CD14-positive monocyte (primary cell): ENCODE data around the gene MOB3B. TPM values are rescaled to one million over a fixed set of nuclear protein-coding genes. Genes with fewer than 3 reads are reported as not detected.
A peak's percentile ranks its signal among the peaks of the same experiment; 100 is the strongest.

ENCODE experiments used
- DNase-seq, 3 donors: peaks; one replicate each; pipeline ENCODE4 v3.0.0-alpha.2; 2011 to 2022
- H2AFZ ChIP-seq: 2 replicates; pipeline ENCODE4 v1.6.0; 2012; ENCODE audit warnings: mild to moderate bottlenecking, low read depth, low read length, inconsistent platforms; ENCODE audit not compliant: insufficient read depth, poor library complexity, severe bottlenecking
- H3K27ac ChIP-seq, 2 donors: 1 replicate in 1 of 2; 2 replicates in 1 of 2; pipeline ENCODE4 v1.5.1; 2012 to 2013; ENCODE audit warnings: low read length in 2 of 2, control low read depth in 1 of 2, inconsistent platforms in 1 of 2, low read depth in 1 of 2, mild to moderate bottlenecking in 1 of 2
- H3K27me3 ChIP-seq, 2 donors: one replicate each; pipeline versions ENCODE4 v1.6.0 to v1.6.1; 2011 to 2013; ENCODE audit warnings: low read length in 2 of 2; ENCODE audit not compliant: control insufficient read depth in 2 of 2, insufficient read depth in 2 of 2
- H3K36me3 ChIP-seq, 2 donors: replicated peaks in 1 of 2; 1 replicate in 1 of 2; 2 replicates in 1 of 2; pipeline versions ENCODE4 v1.5.1 to v1.6.1; 2012 to 2013; ENCODE audit warnings: low read length in 2 of 2, control low read depth in 1 of 2, inconsistent platforms in 1 of 2, mild to moderate bottlenecking in 1 of 2; ENCODE audit not compliant: insufficient read depth in 2 of 2, control insufficient read depth in 1 of 2
- H3K4me1 ChIP-seq, 2 donors: 1 replicate in 1 of 2; 2 replicates in 1 of 2; pipeline versions ENCODE4 v1.5.1 to v1.6.1; 2012 to 2013; ENCODE audit warnings: low read length in 2 of 2, control low read depth in 1 of 2, inconsistent platforms in 1 of 2, mild to moderate bottlenecking in 1 of 2, moderate library complexity in 1 of 2; ENCODE audit not compliant: insufficient read depth in 2 of 2, control insufficient read depth in 1 of 2
- H3K4me2 ChIP-seq: replicated peaks from 2 replicates; pipeline ENCODE3; 2012; ENCODE audit warnings: low read length, moderate library complexity, mild to moderate bottlenecking; ENCODE audit not compliant: poor library complexity, severe bottlenecking; ENCODE audit errors: extremely low read depth
- H3K4me3 ChIP-seq, 3 experiments: fragments of 200-600 bp in 1 of 3; sonication (generic) in 1 of 3; replicated peaks in 1 of 3; 1 replicate in 2 of 3; 2 replicates in 1 of 3; pipeline ENCODE4 v1.5.1; 2011 to 2013; ENCODE audit warnings: low read length in 3 of 3, mild to moderate bottlenecking in 3 of 3, control low read depth in 2 of 3, low read depth in 2 of 3, inconsistent platforms in 1 of 3, moderate library complexity in 1 of 3
- H3K79me2 ChIP-seq: 2 replicates; pipeline ENCODE4 v1.6.0; 2012; ENCODE audit warnings: mild to moderate bottlenecking, control low read depth, inconsistent platforms, low read length, moderate library complexity; ENCODE audit not compliant: insufficient read depth
- H3K9ac ChIP-seq: 2 replicates; pipeline ENCODE4 v1.6.0; 2017; ENCODE audit warnings: low read length, mild to moderate bottlenecking; ENCODE audit not compliant: insufficient read depth, poor library complexity, severe bottlenecking
- H3K9me3 ChIP-seq, 2 donors: replicated peaks in 1 of 2; 1 replicate in 1 of 2; 2 replicates in 1 of 2; pipeline versions ENCODE4 v1.5.1 to v1.6.1; 2012 to 2013; ENCODE audit warnings: low read length in 2 of 2, control low read depth in 1 of 2; ENCODE audit not compliant: control insufficient read depth in 1 of 2, insufficient read depth in 1 of 2
- H4K20me1 ChIP-seq: 2 replicates; pipeline ENCODE4 v1.6.0; 2012; ENCODE audit warnings: mild to moderate bottlenecking, low read length, control low read depth, moderate library complexity; ENCODE audit not compliant: insufficient read depth
- H3K27ac Mint-ChIP-seq, 7 donors: one replicate each; pipeline ENCODE4 v1.8.0; 2020; ENCODE audit warnings: mild to moderate bottlenecking in 7 of 7, mixed read lengths in 7 of 7, moderate library complexity in 6 of 7, inconsistent platforms in 2 of 7
- H3K27me3 Mint-ChIP-seq, 3 donors: one replicate each; pipeline ENCODE4 v1.8.0; 2021 to 2022; ENCODE audit warnings: low read depth in 3 of 3, mild to moderate bottlenecking in 3 of 3, mixed read lengths in 3 of 3, moderate library complexity in 3 of 3, inconsistent platforms in 1 of 3
- H3K36me3 Mint-ChIP-seq, 2 donors: one replicate each; pipeline ENCODE4 v1.8.0; 2020; ENCODE audit warnings: mixed read lengths in 2 of 2, inconsistent platforms in 1 of 2, mild to moderate bottlenecking in 1 of 2
- H3K4me1 Mint-ChIP-seq: one replicate; pipeline ENCODE4 v1.8.0; 2020; ENCODE audit warnings: mild to moderate bottlenecking, mixed read lengths
- H3K4me3 Mint-ChIP-seq, 2 donors: one replicate each; pipeline ENCODE4 v1.8.0; 2020; ENCODE audit warnings: mild to moderate bottlenecking in 2 of 2, mixed read lengths in 2 of 2, moderate library complexity in 1 of 2
- H3K9me3 Mint-ChIP-seq, 7 donors: one replicate each; pipeline ENCODE4 v1.8.0; 2020 to 2022; ENCODE audit warnings: mixed read lengths in 7 of 7, mild to moderate bottlenecking in 6 of 7, moderate library complexity in 6 of 7, inconsistent platforms in 2 of 7
- CTCF ChIP-seq: fragments of 200-600 bp; IDR thresholded peaks from one replicate; pipeline ENCODE4 v1.8.0; 2022; ENCODE audit warnings: antibody characterized with exemption, mild to moderate bottlenecking
- WGBS: methylation state at CpG from one replicate; pipeline ENCODE4 v1.1.5; 2013; ENCODE audit warnings: missing lambda C conversion rate; ENCODE audit not compliant: insufficient coverage; 5-methylcytosine and 5-hydroxymethylcytosine counted together
- intact Hi-C, 2 donors: fragments of 100-400 bp; cut with micrococcal nuclease; formaldehyde crosslinking; loops; one replicate each; pipeline versions ENCODE4 v1.15.0 to v1.15.1; 2023
- polyA plus RNA-seq, 3 donors: library from polyadenylated mRNA; depleted of rRNA in 1 of 3; unstranded in 2 of 3; stranded (reverse) in 1 of 3; fragments of 300-500 nt in 2 of 3; fragments of >200 nt in 1 of 3; fragmentation: Illumina TruSeq in 2 of 3; gene quantifications; 1 replicate in 2 of 3; 2 replicates in 1 of 3; pipeline ENCODE4 v1.2.3, GENCODE V29; 2012 to 2021

MOB3B gene
- polyA plus RNA-seq, 3 donors, result 1.2 to 2.2 (median 1.4) TPM

DNA sequence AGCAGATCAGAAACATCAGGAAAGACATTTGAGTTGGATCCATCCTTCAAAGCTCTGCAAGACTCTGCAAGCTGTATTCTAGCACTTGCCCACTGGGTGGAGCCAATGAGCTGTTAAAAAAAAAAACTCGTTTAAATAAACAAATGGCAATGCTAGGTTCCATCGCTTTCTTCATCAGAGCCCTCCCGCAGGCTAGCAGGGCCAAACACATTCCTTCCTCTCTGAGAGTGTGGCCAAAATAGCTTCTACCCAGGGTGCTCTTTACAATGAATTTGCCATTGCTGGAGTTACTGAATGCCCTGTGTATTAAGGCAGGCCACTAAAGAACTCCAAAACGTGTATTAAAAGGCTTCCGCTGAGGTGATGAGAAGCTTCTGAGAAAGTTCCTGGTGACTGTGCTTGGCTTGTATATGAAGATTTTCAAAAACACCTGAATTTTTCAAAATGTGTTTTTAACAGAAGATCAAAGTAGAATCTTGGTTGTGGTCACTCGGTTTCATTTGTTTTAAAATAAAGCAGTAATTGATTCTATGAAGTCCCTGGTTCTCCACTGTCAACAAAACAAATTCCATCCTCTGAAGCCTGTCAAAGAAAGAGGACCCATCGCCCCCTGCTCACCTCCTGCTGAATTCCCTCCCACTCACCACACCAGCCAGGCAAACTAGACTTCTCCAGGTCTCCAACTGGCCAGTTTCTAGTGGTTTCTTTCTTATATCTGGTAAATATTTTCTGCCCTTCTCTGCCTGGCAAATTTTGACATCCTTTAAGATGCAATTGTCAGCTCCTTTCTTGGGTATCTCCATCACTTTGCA, 196.2 kb downstream of the MOB3B start:
- H3K9ac ChIP-seq, result no peak overlapping the region
- H4K20me1 ChIP-seq, result no peaks in the 10 kb centered on the region
- H2AFZ ChIP-seq, result no peak overlapping the region
- H3K79me2 ChIP-seq, result no peaks in the 10 kb centered on the region
- no peak overlapping the region for H3K4me2 ChIP-seq
- Mint-ChIP-seq H3K36me3 (peaks cover 4 to 14% of the 10 kb centered on the region in 2 donors), H3K9me3 (no peaks in the 10 kb centered on the region), H3K27ac (peak overlapping the region in 6 of 7 donors; percentile 42 to 88 (median 52)), H3K4me3 (no peak overlapping the region), H3K4me1 (peaks cover 39% of the 10 kb centered on the region), H3K27me3 (peaks cover 0 to 4% (median 3%) of the 10 kb centered on the region in 3 donors)
- peak; percentile 92 for TF ChIP-seq CTCF
- intact Hi-C loops, result loop anchor here (2.0 to 10.0 kb wide), 4 partner anchors 19 to 371 kb away; partner anchors contain the start of gene MOB3B (in 1 of the 2)
- DNase-seq, result peak; percentile 59 to 76 (median 71)
- 36% methylated on average over 5 of the region's 7 CpGs for WGBS
- H3K36me3 ChIP-seq, result no peaks in the 10 kb centered on the region
- peaks cover 35 to 37% of the 10 kb centered on the region in 2 donors for H3K4me1 ChIP-seq
- no peaks in the 10 kb centered on the region for H3K9me3 ChIP-seq
- no peak overlapping the region for H3K4me3 ChIP-seq
- H3K27me3 ChIP-seq, result no peaks in the 10 kb centered on the region
- H3K27ac ChIP-seq, result no peak overlapping the region

GRCh38 chr9:27331393-27331792, 198.2 kb downstream of the MOB3B start:
- intact Hi-C loops, result loop anchor here (2.0 to 10.0 kb wide), 3 partner anchors 36 to 373 kb away; no protein-coding TSS in a partner anchor
- no peak overlapping the region for H3K4me3 Mint-ChIP-seq
- no peak overlapping the region for H2AFZ ChIP-seq
- H3K4me1 Mint-ChIP-seq, result peaks cover 33% of the 10 kb centered on the region
- H4K20me1 ChIP-seq, result no peaks in the 10 kb centered on the region
- no peaks in the 10 kb centered on the region for H3K9me3 Mint-ChIP-seq
- H3K9me3 ChIP-seq, result no peaks in the 10 kb centered on the region
- DNase-seq, result no peak
- H3K36me3 ChIP-seq, result no peaks in the 10 kb centered on the region
- H3K27me3 ChIP-seq, result no peaks in the 10 kb centered on the region
- H3K4me2 ChIP-seq, result no peak overlapping the region
- no peak for TF ChIP-seq CTCF
- H3K9ac ChIP-seq, result no peak overlapping the region
- no peak overlapping the region for H3K27ac ChIP-seq
- peaks cover 4 to 8% of the 10 kb centered on the region in 2 donors for H3K36me3 Mint-ChIP-seq
- peaks cover 0 to 4% (median 4%) of the 10 kb centered on the region in 3 donors for H3K27me3 Mint-ChIP-seq
- H3K4me3 ChIP-seq, result no peak overlapping the region
- 92% methylated on average over 2 of the region's 4 CpGs for WGBS
- H3K4me1 ChIP-seq, result peaks cover 25 to 31% of the 10 kb centered on the region in 2 donors
- peak overlapping the region in 1 of 7 donors; percentile 61 for H3K27ac Mint-ChIP-seq
- no peaks in the 10 kb centered on the region for H3K79me2 ChIP-seq
